SHP77 (cell line): Measurements from ENCODE around the gene IL17RD.

Source experiments
- DNase-seq, 2 experiments: peaks; one replicate each; lab custom pipeline; 2025; lab: John Stamatoyannopoulos, UW

IL17RD gene

DNA sequence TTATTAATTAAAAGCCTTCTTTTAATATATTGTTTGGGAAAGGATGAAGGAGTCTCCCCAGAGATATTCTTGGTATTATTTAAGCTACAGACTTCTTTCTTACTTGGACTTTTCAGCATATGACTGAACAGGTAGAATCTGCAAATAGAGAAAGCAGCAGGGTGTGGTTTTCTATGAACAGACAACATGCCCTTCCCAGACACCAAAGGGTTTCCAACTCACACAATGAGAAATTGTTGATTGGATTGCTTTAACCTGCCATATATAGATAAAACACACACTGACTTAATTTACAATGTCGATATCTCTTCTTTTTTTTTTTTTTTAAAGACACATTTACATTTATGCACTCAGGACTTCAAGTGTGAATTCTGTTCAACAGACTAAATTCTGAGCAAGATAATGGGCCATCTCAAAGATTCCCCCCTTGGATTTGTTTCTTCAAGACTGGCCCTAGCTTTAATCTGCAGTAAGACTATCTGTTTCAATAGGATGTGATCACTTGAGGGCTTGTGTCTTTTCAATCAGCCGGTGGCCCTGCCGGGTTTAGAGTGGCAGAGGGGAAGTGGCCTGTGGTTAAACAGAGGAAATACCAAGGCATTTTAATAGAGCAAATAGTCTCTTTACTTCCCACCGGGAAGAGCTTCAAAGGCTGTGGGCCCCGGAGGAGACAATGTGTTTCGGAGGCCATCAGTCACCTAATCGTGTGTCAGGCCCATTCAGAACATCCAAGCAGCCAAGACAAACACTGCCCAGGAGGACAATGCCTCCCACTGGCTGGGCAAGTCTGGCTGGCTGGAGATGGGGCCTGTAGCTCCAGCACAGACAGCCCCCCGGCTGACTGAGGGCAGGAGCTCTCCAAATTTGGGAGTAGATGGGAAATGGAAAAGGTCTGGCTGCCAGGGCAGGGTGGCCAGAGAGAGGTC lies 6.1 kb downstream of the IL17RD start:
- no peak for DNase-seq

DNA sequence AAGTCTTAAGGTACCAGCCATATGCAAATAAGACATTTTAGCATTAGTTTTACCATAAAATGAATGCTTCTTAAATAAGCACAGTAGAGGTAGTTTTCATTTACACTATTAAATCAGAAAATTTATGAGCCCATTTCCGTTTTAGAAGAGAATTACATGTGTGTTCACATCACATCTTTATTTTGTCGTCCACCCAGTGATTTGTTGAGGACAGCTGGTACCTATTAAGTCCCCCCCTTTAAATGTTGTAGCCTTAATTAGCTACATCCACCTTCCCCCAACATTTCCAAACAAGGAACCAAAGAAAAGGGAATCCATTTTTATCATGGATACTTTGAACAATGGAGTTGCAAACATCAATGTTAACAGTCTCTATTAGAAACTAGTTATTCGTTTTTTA lies 6.8 kb downstream of the IL17RD start:
- DNase-seq, result no peak

DNA sequence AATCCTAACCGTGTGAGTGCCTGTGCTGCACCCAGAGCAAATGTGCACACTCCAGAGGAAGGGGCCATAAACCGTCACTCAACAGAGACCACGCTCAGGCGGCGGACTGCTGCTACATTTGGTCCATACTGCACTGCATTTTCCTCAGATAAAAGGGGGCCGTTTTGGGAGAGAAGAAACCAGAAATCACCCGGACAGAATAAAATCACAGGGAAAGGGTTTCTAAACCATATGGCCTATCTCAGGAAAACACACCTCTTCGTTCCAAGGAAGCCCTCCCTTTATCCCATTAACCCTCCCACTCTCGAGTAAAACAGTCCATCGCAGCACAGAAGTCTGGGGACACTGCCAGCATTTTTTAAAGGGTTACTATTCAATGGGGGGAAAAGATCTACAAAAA lies 7.6 kb downstream of the IL17RD start:
- DNase-seq, result no peak

DNA sequence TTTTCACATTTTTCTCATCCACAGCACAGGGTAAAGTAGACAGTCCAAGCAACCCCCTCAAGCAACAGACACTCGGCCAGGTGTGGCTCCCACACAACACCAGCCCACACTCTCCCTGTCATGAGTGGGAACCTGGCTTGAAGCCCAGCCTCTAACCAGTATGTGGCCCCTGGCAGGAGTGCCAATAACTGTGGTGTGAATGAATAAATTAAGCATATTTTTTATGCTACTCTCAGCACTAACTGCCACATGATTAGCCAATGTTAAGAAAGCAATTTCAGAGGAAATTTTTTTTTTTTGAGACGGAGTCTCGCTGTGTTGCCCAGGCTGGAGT lies 9.9 kb downstream of the IL17RD start:
- DNase-seq, result no peak

DNA sequence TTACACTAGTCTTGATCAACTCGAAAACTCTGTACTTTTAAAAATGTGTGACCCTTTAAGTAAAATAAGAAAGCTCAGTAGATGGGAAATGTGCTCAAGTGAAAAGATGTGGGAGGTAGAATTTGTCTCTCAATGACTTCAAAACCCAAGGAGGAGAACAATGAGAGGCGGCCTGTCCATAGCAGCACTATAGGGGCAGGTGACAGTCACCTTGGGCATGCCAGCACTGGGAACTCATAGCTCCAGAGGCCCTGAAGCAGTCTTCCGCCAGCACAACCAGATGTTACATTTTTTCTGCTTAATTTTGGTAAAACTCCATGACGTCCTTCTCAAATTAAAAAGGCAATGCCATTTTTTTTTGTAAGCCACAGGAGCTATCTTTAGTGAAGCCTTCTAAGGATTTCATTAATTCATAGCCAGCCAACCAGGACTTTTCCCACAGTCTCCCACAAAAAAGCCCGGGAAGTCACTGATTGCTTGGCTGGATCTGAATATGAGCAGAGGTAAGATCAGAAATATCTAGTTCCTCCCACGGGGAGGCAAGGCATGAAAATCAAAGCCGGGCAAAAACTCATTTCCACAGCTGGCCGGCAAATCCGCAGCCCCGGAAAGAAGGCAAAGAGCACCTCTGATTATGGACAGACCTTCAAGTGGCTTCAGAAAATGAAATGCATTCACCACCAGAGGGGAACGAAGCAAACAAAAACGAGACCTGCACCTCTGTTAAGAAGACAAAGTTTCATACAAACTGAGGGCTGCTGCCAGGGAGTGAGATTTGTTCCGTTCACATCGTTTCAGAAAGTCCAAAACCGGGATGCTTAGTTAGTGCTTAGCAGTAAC lies 10.5 kb downstream of the IL17RD start:
- no peak for DNase-seq

DNA sequence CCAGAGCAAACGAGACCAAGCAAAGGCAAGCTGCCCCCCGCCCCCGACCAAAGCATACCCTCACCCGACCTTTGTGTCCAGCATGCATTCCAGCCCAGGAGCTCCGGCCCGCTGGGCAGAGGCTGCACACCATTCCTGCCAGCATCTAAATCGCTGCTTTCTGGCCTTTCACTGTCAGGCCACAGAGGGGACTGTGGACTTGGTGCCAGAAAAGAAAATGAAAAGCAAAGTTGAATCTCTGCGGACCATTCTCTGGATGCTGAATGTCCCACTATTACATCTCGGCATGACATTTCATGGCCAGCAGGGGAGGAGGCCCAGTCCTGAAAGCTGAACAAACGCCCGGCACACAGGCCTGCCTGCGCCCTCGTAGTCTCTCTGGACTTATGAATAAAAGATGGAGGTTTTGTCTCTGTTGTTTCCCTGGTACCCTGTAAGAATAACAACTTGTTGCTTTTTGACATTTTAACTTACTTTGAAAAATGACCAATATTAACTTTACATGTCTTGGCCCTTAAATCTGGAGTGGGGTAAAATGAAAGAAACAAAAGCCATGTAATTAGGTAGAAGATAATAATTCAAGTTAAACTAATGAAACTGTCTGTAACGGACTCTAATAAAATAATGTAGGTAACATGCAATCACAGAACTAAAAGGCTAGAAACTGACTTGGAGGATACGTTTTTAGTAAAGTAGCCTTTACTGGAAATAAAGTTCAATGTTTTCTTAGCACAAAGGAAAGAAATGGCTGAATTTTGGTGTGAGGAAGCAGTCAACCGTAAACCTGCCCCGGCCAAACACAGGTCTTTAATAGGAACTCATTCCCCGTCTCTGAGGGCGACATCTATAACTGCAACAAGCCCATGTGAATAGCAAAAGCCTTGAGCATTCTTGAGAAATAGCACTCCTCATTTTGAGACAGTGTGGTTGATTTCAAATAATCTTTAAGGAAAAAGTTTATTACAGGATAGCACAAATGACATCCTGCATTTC lies 12.7 kb downstream of the IL17RD start:
- DNase-seq, result no peak

DNA sequence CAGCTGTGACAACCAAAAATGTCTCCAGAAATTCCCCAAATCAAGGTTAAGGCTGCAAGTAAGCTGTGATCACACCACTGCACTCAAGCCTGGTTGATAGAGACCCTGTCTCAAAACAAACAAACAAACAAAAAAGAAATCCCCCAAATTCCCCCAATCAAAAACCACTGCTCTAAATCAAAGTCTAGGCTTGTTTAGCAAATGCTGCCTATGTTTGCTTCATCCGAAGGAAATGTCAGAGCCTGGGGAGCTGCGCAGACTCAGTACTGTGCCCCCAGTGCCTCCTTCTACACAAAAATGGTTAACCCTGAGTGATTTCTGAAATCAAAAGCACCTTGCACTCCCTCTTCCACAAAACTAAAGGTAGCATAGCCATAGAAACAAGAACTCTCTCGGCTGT lies 13.4 kb downstream of the IL17RD start:
- DNase-seq, result no peak

DNA sequence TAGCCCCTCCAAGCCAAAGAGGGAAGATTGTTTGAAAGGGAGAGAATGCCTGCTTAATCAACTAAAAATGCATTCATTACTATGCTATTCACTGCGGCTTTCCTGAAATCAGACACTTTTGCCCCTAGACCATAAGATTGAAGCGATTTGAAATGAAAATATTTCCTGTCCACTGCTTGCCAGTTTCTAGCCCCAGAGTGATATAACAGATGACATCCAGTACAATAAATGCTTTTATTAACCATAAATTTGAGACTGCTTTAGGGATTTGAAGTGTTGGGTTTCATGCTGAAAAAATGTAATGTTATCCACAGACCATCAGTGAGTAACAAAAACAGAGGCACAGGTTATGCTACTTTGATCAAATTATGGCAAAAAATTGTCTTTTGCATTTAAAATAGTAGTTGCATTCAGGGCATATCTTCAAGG lies 14.1 kb downstream of the IL17RD start:
- no peak for DNase-seq

DNA sequence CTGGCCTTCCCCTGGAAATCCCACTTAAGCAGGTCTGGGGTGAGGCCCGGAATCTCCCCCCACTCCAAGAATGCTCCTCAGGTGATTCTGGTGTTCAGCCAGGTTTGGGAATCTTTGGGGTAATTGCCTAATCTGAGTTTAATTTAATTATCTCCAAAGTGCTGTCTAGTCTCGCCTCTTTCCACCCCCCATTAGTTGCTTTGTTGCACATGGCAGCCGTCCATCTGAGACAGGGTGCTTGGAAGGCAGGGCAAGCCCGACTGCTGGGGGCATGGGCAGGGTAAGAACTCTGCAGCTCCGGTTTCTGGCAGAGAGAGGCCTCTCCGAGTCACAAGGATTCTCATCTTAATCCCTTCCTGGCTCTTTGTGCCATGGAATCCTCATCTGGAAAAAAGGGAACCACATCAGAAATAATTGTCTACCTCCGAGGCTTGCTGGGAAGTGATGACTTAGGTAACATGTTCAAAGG lies 15.0 kb downstream of the IL17RD start:
- no peak for DNase-seq

DNA sequence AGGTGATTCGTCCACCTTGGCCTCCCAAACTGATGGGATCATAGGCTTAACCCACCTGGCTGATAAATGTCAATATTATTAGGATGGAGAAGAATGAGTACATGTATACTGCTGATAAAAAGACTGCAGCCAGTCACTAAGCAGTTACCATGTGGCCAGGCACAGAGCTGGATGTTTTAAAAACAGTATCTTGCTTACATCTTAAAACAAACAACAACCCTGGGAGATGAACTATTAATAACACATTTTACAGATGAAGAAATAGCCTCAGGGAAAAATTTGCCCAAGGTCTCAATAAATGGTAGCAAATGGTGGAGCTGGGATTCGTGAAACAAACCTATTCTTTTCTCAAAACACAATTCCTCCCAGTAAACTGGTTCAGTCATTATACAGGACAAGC lies 18.1 kb downstream of the IL17RD start:
- DNase-seq, result no peak

DNA sequence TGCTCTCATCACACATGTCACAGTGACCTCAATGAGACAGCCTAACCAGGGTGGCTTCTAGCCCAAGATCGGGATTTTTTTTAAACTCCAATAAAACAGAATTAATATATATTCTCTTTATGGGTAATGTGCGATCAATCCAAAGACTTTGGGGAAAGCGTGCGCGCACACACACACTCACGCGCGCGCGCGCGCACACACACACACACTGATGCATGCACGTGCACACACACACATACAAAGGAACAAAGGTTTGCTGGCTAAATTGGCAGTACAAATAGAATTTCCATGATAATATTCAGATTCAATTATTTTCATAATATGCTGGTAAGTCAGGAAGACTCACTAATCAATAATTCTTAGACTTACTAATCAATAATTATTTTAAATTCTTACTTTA lies 19.3 kb downstream of the IL17RD start:
- DNase-seq, result no peak

DNA sequence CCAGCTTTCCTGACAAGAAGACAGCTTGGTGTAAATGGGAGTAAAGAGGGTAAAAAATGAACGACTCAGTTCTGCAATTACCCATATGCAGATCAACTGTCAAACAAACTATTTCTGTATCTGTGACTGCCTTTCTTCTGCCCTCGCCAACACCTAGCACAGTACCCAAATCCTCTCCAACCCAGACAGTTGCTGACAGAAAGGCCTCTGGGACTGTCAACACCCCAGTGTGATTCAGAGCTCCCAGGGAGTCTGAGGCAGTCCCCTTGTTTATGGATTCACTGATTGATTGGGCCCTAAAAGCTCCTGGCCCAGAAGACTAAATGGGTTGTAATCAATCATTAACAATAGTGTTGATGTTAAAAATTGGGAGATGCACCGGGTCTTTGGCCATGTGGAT lies 20.2 kb downstream of the IL17RD start:
- no peak for DNase-seq

DNA sequence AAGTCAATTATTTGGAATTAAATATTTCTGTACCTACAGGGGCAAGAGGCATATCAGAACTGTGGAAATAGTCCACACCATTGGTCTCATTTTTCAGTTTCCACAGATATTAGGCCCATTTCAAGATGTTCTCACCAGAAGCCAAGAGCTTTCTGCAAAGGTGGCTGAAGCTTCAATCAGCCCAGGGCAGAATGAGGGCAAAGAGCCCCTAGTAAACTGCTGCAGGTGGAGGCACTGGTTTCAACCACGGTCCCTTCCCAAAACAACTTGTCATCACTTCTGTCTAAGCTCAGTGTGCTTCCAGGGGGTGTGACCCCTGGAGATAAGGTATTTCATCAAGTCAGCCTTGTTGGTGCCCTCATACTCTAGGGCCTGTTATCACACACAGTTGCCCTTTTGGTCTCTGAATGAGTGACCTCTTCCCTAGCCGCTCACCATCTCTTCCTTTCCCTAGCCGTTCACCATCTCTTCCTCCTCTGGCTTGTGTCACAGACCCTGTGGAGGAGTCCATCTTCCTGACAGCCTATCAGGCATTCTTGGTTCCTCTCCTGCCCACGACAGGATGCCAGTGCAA lies 21.2 kb downstream of the IL17RD start:
- no peak for DNase-seq

DNA sequence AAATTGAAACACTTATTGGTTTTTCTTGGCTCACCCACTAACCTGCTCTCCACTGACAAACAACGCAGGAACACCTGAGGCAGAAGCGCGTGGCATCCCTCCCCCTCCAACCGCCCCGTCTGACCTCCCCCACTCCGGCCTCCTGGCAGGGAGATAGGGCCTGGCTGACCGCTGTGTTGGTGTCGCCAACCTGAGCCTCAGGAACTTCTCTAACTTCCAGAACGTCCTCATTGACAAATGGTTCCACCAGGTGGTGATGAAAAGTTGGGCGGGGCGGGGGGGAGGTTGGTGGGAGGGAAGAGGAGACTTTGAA lies 22.8 kb downstream of the IL17RD start:
- DNase-seq, result no peak

DNA sequence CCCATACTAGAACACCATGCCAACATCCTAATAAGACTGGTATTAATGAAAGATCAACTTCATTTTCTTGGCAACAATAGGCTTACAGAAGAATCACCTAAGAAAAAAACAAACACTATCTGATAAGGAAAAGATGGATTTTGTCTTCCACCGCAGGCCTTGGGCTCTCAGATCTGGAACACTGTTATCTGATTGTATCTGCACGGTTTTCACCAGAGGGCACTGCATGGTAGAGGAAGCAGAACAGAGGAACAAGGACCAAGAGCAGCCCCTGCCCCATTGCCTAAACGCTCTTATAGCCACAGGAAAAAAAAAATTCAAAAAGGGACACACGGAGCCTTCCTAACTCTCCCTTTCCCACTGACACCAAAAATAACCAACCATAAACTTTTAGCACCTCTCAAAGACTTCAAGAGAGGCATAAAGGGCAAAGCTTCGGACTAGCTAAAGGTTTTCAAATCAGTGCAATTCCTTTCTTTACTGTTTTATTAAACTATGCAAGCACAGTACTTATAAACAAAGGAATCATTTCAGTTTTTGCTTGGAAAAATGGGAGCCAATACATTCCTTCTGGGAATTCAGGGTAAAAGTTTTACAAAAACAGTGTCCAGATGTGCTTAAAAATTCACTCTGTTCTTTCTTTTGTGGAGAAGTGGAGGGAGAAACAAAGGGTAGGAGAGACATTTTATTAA lies 23.3 kb downstream of the IL17RD start:
- DNase-seq, result no peak

DNA sequence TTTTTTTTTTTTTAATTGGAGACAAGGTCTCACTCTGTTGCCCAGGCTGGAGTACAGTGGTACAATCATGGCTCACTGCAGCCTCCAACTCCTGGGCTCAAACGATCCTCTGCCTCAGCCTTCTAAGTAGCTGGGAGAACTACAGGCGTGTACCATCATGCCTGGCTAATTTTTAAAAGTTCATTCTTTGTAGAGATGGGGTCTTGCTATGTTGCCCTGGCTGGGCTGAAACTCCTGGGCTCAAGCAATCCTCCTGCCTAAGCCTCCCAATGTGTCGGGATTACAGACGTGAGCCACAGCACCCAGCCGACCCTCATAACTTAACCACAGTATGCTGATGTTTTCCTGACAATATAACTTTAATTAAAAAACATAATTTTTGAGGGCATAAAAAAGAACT lies 24.3 kb downstream of the IL17RD start:
- no peak for DNase-seq

DNA sequence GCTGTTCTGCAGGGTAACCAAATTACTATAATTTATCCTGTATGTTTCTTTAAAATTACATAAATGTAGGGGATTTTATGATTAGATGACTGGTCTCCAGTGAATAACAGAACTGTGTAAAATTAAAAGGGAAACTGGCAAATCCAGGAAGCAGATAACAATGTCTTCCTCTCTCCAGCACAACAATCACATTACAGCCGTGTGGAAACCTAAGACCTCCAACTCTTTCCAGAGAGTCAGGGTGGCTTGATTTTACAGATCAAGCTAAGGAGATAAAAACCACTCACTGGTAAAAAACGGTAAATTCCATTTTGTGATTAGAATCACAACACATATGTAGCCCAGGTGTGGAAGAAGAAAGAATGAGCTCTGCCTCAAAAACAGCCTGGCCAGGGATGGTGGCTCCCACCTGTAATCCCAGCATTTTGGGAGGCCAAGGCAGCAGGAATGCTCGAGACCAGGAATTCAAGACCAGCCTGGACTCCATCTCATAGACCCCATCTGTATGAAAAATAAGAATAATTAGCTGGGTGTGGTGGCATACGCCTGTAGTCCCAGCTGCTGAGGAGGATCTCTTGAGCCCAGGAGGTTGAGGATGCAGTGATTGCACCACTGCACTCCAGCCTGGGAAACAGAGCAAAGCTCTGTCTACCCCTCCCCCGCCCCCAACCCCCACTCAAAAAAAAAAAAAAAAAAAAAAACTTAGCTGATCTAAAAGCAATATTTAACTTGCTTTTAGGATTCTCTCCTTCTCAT lies 29.0 kb downstream of the IL17RD start:
- no peak for DNase-seq

DNA sequence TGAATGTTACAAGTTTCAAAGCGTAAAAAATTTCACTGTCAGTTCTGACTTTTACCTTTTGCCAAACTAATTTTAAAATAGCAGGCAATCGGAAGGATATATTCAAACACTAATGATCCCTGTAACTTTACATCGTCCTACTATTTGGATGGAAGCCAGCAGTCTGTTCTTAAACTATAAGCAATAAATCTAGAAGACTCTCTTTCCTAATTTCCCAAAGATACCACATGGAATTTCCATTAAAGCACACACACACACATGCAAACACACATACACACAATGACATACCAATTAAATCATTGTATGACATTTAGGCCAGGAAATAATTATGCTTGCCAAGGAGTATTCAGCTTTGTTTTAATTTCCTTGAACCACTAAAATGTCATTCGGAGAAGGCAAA lies 32.0 kb downstream of the IL17RD start:
- no peak for DNase-seq

DNA sequence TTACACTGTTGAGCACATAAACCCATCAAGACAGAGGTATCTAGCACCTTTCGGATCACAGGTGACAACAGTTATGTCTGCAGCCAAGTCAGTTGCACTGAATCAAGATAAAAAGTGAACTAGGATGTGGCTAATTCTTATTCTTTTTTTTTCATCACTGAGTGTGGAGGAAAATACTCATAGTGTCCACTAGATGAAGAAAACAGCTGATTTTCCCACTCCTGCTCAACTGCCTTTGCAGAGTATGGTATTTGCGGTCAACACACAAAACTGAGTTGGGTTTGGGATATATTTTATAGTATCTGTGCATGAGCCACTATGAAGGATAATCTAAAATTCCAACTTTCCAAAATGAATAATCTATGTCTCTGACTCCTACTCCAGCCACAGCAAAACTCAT lies 32.5 kb downstream of the IL17RD start:
- DNase-seq, result no peak

DNA sequence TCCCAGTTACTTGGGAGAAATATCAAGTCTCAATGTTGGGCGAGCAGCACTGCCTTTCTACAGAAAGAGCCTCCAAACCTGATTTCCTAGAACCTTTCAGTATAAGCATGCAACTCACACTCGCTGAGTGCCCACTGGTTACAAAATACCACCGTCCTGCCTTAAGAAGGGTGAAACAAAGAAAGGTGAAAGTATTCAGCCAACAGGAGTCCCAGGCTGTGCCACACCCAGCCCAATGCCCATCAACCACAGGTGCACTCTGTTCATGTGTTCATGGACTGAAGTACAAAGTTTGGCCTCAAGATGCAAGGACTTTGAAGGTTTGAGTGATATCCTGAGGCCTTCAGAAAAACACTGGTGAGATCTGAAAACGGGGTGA lies 34.0 kb downstream of the IL17RD start:
- no peak for DNase-seq
